ENCODE results near the gene BFSP2. TPM values are rescaled to one million over a fixed set of nuclear protein-coding genes. Genes with fewer than 3 reads are reported as not detected.
"Not testable (repeated sequence)": the region's sequence is repeated elsewhere in the genome, so short reads cannot be mapped to it uniquely, and the experiment has no call there.

BFSP2 gene
- total RNA-seq, 2 experiments from 2014 or later = 0.61 TPM; not detected in 1

- ChIA-PET POLR2A (no interaction called here), CTCF (no interaction called here)
These were observed 69.4 kb downstream of the BFSP2 start for GRCh38 chr3:133469140-133469731.

GRCh38 chr3:133472242-133472641 lies 72.4 kb downstream of the BFSP2 start:
- POLR2A ChIA-PET = no interaction called here

GRCh38 chr3:133472889-133473288 lies 73.0 kb downstream of the BFSP2 start:
- CTCF ChIA-PET = interaction anchor here (1.0 kb wide), 1 partner anchor 17 kb away, joined by 3 read pairs; no protein-coding TSS in a partner anchor
- POLR2A ChIA-PET = no interaction called here

More at GRCh38 chr3:133472242-133472641, 72.4 kb downstream of the BFSP2 start:
- CTCF ChIA-PET = interaction anchor here (1.0 kb wide), 1 partner anchor 17 kb away, joined by 3 read pairs; no protein-coding TSS in a partner anchor

- CTCF ChIA-PET = not testable (repeated sequence)
- POLR2A ChIA-PET = interaction anchor here (0.7 kb wide), 1 partner anchor 308 kb away, joined by 3 read pairs; no protein-coding TSS in a partner anchor
These were observed 73.8 kb downstream of the BFSP2 start for GRCh38 chr3:133473472-133474191.

GRCh38 chr3:133474251-133474801 lies 74.5 kb downstream of the BFSP2 start:
- ChIA-PET CTCF (interaction anchor here (1.1 to 1.2 kb wide), 2 partner anchors 18 to 100 kb away, joined by 3 read pairs; no protein-coding TSS in a partner anchor), POLR2A (interaction anchor here (0.6 to 1.6 kb wide), 3 partner anchors 32 to 307 kb away, joined by 3 to 4 read pairs (median 3); no protein-coding TSS in a partner anchor)

GRCh38 chr3:133474817-133475216 lies 75.0 kb downstream of the BFSP2 start:
- ChIA-PET CTCF (interaction anchor here (1.1 to 1.2 kb wide), 2 partner anchors 18 to 100 kb away, joined by 3 read pairs; no protein-coding TSS in a partner anchor), POLR2A (interaction anchor here (0.6 to 1.6 kb wide), 2 partner anchors 33 to 97 kb away, joined by 3 to 4 read pairs; no protein-coding TSS in a partner anchor)

- POLR2A ChIA-PET = interaction anchor here (0.6 to 1.6 kb wide), 2 partner anchors 33 to 97 kb away, joined by 3 to 4 read pairs; no protein-coding TSS in a partner anchor
- CTCF ChIA-PET = interaction anchor here (0.7 to 1.2 kb wide), 3 partner anchors 12 to 99 kb away, joined by 3 read pairs; no protein-coding TSS in a partner anchor
These were observed 75.6 kb downstream of the BFSP2 start for GRCh38 chr3:133475245-133476010.

- ChIA-PET POLR2A (no interaction called here), CTCF (interaction anchor here (1.7 kb wide), 1 partner anchor 12 kb away, joined by 4 read pairs; no protein-coding TSS in a partner anchor)
These were observed 77.1 kb downstream of the BFSP2 start for GRCh38 chr3:133476971-133477375.

- CTCF ChIA-PET = interaction anchor here (1.7 kb wide), 1 partner anchor 11 kb away, joined by 4 read pairs; no protein-coding TSS in a partner anchor
- POLR2A ChIA-PET = no interaction called here
These were observed 77.6 kb downstream of the BFSP2 start for GRCh38 chr3:133477487-133477886.

- ChIA-PET CTCF (interaction anchor here (0.7 to 1.3 kb wide), 2 partner anchors 10 to 25 kb away, joined by 3 to 4 read pairs; no protein-coding TSS in a partner anchor), POLR2A (no interaction called here)
These were observed 78.8 kb downstream of the BFSP2 start for GRCh38 chr3:133478624-133479023.

GRCh38 chr3:133479401-133479800 lies 79.5 kb downstream of the BFSP2 start:
- CTCF ChIA-PET = interaction anchor here (0.7 to 1.5 kb wide), 4 partner anchors 9 to 127 kb away, joined by 3 to 6 read pairs (median 4); no protein-coding TSS in a partner anchor
- POLR2A ChIA-PET = no interaction called here

- POLR2A ChIA-PET = no interaction called here
- CTCF ChIA-PET = interaction anchor here (0.6 to 1.5 kb wide), 3 partner anchors 9 to 126 kb away, joined by 3 to 6 read pairs (median 3); no protein-coding TSS in a partner anchor
These were observed 80.2 kb downstream of the BFSP2 start for GRCh38 chr3:133479895-133480669.

- CTCF ChIA-PET = interaction anchor here (0.6 kb wide), 1 partner anchor 89 kb away, joined by 3 read pairs; no protein-coding TSS in a partner anchor
- POLR2A ChIA-PET = not testable (repeated sequence)
These were observed 82.6 kb downstream of the BFSP2 start for GRCh38 chr3:133482474-133482873.

- CTCF ChIA-PET = interaction anchor here (1.0 to 1.5 kb wide), 4 partner anchors 19 to 92 kb away, joined by 3 to 4 read pairs (median 4); no protein-coding TSS in a partner anchor
- POLR2A ChIA-PET = no interaction called here
These were observed 86.8 kb downstream of the BFSP2 start for GRCh38 chr3:133486658-133487057.

GRCh38 chr3:133487204-133487603 lies 87.3 kb downstream of the BFSP2 start:
- CTCF ChIA-PET = interaction anchor here (1.0 to 1.8 kb wide), 4 partner anchors 9 to 38 kb away, joined by 3 to 4 read pairs (median 4); no protein-coding TSS in a partner anchor
- POLR2A ChIA-PET = no interaction called here

- ChIA-PET POLR2A (interaction anchor here (1.7 kb wide), 1 partner anchor 20 kb away, joined by 5 read pairs; no protein-coding TSS in a partner anchor), CTCF (interaction anchor here (0.6 to 1.8 kb wide), 12 partner anchors 8 to 90 kb away, joined by 3 to 6 read pairs (median 4); no protein-coding TSS in a partner anchor)
These were observed 88.2 kb downstream of the BFSP2 start for GRCh38 chr3:133487920-133488540.

GRCh38 chr3:133488785-133489367 lies 89.0 kb downstream of the BFSP2 start:
- ChIA-PET CTCF (interaction anchor here (0.6 to 1.8 kb wide), 12 partner anchors 9 to 91 kb away, joined by 3 to 6 read pairs (median 4); no protein-coding TSS in a partner anchor), POLR2A (interaction anchor here (1.2 to 1.7 kb wide), 2 partner anchors 21 to 85 kb away, joined by 5 to 6 read pairs; partner anchors contain the start of gene CDV3)
